ENCODE results near the gene MSTN.
"Not testable (repeated sequence)": the region's sequence is repeated elsewhere in the genome, so short reads cannot be mapped to it uniquely, and the experiment has no call there.

DNA sequence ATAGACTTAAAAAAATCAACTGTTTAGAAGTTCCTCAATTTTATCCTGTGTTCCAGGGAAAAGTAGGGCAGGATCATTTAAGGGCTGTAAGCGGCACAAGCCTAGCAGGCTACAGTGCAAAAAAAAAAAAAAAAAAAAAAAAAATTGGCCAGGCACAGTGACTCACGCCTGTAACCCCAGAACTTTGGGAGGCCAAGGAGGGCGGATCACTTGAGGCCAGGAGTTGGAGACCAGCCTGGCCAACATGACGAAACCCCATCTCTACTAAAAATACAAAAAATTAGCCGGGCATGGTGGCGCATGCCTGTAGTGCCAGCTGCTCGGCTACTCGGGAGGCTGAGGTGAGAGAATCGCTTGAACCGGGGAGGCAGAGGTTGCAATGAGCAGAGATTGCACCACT, 28.1 kb downstream of the MSTN start:
- TF ChIP-seq, protein P1, sequence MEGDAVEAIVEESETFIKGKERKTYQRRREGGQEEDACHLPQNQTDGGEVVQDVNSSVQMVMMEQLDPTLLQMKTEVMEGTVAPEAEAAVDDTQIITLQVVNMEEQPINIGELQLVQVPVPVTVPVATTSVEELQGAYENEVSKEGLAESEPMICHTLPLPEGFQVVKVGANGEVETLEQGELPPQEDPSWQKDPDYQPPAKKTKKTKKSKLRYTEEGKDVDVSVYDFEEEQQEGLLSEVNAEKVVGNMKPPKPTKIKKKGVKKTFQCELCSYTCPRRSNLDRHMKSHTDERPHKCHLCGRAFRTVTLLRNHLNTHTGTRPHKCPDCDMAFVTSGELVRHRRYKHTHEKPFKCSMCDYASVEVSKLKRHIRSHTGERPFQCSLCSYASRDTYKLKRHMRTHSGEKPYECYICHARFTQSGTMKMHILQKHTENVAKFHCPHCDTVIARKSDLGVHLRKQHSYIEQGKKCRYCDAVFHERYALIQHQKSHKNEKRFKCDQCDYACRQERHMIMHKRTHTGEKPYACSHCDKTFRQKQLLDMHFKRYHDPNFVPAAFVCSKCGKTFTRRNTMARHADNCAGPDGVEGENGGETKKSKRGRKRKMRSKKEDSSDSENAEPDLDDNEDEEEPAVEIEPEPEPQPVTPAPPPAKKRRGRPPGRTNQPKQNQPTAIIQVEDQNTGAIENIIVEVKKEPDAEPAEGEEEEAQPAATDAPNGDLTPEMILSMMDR (IDR thresholded peaks at IDR 0.05; ENCODE audit: poor library complexity, severe bottlenecking), result not testable (repeated sequence)
- TF ChIP-seq EP300 (conservative IDR thresholded peaks at IDR 0.05; ENCODE audit: poor library complexity, severe bottlenecking); SMC3 (conservative IDR thresholded peaks at IDR 0.05; ENCODE audit: poor library complexity); EZH2 (IDR thresholded peaks at IDR 0.05; ENCODE audit: borderline replicate concordance, insufficient read depth, low read length, poor library complexity, severe bottlenecking); RAD21 (conservative IDR thresholded peaks at IDR 0.05); POLR2AphosphoS5 (IDR thresholded peaks at IDR 0.05); TAF1 (IDR thresholded peaks at IDR 0.05; ENCODE audit: low read depth): not testable (repeated sequence)
- TF ChIP-seq, protein P2, sequence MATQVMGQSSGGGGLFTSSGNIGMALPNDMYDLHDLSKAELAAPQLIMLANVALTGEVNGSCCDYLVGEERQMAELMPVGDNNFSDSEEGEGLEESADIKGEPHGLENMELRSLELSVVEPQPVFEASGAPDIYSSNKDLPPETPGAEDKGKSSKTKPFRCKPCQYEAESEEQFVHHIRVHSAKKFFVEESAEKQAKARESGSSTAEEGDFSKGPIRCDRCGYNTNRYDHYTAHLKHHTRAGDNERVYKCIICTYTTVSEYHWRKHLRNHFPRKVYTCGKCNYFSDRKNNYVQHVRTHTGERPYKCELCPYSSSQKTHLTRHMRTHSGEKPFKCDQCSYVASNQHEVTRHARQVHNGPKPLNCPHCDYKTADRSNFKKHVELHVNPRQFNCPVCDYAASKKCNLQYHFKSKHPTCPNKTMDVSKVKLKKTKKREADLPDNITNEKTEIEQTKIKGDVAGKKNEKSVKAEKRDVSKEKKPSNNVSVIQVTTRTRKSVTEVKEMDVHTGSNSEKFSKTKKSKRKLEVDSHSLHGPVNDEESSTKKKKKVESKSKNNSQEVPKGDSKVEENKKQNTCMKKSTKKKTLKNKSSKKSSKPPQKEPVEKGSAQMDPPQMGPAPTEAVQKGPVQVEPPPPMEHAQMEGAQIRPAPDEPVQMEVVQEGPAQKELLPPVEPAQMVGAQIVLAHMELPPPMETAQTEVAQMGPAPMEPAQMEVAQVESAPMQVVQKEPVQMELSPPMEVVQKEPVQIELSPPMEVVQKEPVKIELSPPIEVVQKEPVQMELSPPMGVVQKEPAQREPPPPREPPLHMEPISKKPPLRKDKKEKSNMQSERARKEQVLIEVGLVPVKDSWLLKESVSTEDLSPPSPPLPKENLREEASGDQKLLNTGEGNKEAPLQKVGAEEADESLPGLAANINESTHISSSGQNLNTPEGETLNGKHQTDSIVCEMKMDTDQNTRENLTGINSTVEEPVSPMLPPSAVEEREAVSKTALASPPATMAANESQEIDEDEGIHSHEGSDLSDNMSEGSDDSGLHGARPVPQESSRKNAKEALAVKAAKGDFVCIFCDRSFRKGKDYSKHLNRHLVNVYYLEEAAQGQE (IDR thresholded peaks at IDR 0.05; ENCODE audit: borderline replicate concordance), result not testable (repeated sequence)

Data from neural cell (in vitro differentiated cells).